Stimulated activated CD4-positive, alpha-beta T cell treated with anti-CD3 and anti-CD28 coated beads, Interleukin-2, amount 100 ng/mL, for 4 hours (primary cell): Measurements from ENCODE around the gene ZFAND5.

Experiments
- DNase-seq: peaks from one replicate; pipeline ENCODE4 v3.0.0-alpha.2; 2020; ENCODE audit warnings: low read depth

Gene ZFAND5, protein sequence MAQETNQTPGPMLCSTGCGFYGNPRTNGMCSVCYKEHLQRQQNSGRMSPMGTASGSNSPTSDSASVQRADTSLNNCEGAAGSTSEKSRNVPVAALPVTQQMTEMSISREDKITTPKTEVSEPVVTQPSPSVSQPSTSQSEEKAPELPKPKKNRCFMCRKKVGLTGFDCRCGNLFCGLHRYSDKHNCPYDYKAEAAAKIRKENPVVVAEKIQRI

DNA sequence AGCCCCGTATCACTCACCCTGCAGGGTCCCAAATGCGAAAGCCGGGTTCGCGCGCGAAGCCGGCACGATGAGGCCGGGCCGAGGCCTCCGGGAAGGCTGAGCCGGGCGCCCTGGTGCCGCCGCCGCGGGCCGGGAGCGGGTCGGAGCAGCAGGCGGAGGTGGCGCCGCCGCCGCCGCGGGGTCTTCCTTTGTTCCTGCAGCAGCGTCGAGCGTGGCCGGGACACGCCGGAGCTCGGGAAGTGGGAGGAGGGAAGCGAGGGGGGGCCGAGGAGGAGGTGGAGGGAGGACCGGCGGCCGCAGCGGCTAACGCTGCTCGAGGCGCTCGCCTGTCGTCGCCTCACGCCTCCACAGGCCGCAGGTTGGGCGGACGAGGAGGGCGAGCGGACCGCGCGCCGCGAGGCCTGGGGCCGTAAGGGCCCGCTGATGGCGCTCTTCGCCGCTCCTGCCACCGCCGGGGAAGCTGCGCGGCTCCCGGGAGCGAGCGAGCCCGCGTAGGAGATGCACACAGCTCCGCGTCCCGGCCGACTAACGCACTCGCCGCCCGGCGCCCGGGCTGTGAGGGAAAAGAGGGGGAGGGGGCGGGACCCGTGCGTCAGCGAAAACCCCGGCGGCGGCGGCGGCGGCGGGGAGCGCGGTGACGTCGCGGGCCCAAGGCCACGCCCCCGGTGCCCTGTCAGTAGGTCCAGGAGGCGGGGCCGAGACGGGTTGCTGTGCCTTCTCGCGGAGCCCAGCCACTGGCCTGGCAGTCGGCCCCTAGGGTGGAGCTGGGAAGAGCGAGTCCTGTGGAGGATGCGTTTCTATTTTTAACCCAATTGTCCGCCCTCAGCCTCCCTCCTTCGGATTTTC is at the start of gene ZFAND5:
TSS of gene ZFAND5 (minus strand) at position 530 of the 846 bp plus-strand sequence. CDS start 4,430 bp downstream, outside the sequence.
- peak; percentile 90 for DNase-seq

DNA sequence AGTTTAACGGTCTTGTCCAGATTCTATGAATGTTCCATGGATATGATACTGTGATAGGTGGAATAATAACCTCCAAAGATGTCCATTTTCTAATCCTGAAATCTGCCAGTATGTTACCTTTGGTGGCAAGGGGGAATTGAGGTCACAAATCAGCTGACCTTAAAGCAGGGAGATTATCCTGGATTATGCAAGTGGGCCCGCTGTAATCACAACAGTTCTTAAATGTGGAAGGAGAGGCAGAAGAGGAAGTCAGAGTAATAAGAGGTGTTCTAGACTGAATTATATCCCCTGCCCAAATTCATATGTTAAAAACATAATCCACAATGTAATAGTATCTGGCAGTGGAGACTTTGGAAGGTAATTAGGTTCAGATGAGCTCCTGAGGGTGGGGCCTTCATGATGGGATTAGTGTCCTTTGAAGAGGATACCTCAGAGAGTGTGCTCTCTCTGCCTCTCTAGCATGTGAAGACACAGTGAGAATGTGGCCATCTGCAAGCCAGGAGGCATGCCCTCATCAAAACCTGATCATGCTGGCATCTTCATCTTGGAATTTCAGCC is 47.6 kb upstream of the ZFAND5 start:
- no peak for DNase-seq

DNA sequence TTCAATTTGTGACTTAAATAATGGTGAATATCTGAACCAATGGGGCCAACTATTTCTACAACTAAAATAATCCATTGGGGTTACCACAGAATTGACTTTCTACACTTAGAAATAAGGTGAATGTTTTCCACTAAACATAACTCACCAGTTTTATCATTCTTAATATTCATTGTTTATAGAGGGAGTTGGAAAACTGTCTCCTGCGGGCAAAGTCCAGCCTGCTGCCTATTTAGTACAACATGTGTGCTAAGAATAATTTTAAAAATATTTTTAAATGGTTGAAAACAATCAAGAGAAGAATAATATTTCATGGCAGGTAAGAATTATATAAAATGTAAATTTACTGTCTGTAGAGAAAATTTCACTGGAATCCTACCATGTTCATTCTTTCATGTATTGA is 45.2 kb upstream of the ZFAND5 start:
- DNase-seq = no peak

DNA sequence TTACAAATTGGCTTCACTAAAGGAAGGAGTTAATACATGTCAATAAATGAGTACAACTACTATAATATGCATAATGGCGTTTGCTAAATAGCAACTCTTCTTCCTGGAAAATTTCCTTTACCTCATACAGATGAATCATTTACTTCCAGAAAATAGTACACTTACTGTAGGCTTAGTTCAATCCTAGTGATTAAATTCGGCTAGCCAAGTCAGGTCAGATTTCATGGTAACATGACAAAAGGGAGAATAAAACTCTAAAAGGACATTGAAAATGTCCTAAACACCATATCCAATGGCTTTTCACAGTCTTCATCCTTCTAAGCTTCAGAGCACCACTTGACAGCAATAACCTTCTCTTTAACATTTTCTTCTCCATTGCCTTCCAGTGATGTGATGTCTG is 42.1 kb upstream of the ZFAND5 start:
- no peak for DNase-seq

DNA sequence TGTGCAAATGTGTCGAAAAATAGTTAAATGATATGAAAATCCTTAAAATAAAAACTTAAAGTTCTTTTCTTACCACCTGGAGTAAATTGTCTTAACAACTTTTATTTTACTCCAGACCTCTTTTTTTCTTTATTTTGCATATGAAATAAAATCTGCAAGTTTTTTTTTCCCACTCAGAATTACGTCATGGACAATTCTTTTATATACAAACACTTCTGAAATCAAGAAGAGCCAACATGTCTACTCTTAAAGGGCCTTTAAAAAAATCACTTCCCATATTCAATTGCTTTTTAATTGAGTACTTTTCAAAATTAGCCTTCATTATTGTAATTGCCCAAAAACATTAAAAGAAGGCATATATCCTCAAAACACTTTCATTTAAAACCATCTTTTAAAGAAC is 37.7 kb upstream of the ZFAND5 start:
- no peak for DNase-seq

DNA sequence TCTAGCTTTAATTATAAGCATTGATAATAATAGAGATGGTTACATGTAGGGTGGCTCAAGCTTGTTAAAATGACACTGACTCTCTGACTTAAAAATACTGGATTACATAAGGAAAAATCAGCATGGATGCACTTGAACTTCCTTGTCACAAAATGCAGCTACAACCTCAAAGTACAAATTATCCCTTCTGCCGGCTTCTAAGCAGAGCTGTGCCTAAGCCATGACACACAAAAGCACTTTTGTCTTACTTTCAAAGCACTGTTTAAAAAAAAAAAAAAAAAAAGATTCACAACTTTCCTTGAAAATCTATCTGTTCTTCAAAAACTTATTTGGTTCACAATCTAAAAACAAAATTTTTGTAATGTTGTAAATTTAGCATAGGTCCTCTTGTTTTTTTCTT is 36.4 kb upstream of the ZFAND5 start:
- DNase-seq = no peak

DNA sequence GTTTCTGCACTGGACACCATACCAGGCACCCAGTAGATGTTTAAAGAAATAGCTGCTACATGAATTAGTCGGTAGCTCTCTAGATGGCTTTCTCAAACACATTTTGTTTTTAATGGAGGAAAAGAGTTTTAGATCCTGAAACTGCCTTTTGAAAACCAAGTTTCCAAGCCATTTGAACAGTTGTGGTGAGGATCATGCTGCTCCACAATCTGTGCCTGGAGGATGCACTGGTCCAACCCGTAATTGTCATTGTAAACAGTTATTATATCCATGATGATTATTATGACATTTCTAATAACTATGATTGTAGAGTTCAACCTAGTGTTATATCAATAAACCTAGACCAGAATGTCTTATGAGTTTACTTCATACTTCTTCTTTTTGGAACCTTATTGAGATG is 35.9 kb upstream of the ZFAND5 start:
- no peak for DNase-seq

DNA sequence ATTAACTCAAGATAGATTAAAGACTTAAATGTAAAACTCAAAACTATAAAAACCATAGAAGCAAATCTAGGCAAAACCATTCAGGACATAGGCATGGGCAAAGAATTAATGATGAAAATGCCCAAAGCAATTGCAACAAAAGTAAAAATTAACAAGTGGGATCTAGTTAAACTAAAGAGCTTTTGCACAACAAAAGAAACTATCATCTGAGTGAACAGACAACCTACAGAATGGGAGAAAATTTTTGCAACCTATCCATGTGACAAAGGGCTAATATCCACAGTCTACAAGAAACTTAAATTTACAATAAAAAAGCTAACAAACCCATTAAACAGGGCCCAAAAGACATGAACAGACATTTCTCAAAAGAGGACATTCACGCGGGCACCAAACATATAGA is 34.4 kb upstream of the ZFAND5 start:
- DNase-seq = no peak

DNA sequence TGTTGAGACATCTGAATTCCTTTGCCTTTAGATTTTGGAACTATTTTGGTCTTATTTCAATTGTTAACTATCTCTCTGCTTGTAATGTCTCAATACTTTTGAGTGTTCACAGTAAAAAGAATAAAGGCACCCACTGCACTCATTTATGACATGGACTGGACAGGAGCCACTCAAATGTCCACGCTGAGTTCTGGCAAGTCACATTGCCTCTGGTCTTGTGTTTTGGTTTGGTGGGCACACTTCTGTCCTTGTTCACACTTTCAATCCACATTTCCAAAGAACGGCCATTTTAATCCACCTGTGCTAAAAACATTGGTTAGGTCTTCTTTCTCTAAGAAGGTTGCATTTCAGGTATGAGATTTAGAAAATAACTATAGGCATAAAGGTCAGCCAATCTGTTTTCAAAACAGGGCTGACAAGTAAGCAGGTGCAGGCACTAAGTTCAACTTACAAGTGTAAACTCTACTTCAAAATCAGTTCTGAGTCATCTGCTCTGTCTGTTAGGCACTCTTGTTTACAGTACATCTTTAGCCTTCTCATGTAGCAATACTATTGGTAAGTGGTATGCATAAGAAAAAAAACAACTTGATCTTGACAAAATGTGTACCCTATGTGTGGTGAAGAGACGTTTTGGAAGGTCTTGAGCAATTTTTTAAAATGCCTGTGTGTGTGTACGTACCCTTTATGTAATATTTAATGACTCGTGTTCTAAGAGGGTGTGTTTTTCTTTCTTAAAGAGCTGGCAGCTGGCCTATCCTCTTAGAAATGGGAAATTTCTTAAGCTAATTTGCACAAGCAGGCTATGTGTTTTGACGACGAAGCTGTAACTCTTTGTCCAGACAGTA is 31.5 kb upstream of the ZFAND5 start:
- no peak for DNase-seq

DNA sequence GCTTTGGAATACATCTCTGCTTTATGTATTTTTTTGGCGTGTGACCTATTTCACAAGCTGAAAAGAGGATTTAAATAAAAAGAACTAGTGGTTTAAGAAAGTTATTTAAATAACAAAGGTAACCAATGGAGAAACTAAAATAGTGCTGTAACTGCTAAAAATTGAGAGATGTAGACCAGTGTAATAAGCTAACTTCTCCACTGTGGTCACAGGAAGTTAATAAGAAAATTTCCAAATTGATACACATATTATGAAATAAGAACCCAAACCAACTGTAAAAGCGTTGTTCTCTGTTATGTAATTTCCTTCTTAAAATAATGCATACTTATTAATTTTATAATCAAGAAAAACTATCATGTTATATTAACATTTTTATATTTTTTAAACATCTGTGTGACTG is 29.1 kb upstream of the ZFAND5 start:
- DNase-seq = no peak

DNA sequence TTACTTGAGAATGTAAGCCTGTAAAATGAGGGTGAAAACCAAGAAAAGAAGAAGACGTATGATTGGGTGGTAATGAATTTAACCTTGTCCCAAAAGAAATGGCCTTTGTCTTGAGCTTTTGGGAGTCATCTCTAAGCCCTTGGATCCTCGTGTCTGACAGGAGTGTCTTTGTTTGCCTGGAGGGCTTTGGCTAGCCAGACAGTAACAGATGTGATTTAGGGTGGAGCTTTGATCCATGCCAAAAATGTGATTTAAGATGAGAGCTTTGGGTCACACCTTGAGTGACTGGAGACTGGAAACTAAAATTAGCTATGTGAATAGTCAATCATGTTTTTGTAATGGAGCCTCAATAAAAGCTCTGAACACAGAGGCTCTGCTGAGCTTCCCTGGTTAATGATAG is 25.9 kb upstream of the ZFAND5 start:
- no peak for DNase-seq

DNA sequence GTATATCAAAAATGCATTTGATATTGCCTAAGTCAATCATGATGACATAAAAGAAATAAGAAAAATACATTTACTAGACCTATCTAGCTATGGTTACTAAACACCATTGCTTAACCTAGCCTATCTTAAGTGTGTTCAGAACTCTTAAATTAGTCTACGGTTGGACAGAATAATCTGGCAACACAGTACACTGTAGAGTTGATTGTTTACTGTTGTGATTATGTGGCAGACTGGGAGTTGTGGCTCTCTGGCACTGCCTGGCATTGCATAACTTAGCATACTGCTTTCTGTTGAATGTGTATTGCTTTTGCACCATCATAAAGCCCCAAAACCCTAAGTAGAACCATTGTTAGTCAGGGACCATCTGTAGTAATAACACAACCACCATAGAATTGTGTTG is 21.2 kb upstream of the ZFAND5 start:
- no peak for DNase-seq

DNA sequence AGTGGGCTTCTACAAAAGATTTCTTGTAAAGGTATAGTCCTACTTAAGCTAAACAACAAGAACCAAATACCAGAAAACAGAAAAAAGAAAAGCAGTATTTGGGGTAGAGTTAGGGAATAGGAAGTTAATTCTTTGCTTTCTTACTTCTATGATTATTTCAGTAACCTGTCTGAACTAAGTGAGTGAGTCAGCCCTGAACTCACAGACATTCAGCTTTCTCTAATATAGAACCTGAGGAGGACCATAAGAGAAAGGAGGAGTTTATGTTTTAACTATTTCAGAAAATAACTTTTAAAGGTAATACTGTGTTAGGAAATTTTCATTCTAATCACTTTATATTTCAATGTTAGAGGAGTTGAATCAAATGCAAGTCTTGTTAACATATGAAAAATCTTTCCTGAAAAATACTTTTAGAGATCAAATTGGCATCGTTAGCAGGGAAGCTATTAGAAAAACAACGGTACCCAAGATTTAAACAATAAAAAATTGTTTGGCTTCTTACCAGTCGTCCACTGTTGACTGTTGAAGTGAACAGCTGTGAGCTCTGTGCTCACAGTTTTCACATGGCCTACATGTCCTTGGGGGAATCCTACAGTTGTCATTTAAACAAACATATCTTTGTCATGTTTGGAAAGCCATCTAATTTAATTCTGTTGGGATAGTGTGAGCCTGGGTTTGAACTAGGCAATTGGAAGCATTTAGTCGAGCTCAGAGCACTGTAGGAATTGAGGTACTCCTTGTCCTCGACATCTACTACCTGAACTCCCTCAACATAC is 19.9 kb upstream of the ZFAND5 start:
- no peak for DNase-seq

DNA sequence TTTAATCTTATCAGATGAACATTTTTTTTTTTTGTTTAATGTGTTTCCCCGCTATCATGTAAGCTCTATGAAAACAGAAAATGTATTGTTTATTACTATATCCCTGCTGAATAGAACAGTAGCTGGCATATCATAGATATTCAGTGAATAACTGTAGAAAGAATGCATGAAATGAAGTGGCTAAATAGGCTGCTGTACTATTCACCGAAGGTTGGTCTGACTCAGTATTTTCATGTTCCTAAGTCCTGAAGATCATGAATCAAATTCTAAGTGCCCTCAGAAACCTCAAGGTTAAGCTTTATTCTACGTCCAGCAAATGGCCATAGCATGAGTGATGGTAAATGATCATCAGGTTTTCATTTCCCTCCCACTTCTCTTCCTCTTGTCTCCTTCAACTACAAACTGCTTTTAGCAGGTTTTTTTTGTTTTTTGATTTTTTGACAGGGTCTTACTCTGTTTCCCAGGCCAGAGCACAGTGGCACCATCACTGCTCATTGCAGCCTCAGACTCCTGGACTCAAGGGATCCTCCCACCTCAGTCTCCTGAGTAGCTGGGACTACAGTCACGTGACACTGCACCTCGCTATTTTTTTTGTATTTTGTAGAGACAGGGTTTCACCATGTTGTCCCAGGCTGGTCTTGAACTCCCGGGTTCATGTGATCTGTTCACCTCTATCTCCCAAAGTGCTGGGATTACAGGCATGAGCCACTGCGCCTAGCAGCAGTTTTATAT is 19.1 kb upstream of the ZFAND5 start:
- DNase-seq = no peak

DNA sequence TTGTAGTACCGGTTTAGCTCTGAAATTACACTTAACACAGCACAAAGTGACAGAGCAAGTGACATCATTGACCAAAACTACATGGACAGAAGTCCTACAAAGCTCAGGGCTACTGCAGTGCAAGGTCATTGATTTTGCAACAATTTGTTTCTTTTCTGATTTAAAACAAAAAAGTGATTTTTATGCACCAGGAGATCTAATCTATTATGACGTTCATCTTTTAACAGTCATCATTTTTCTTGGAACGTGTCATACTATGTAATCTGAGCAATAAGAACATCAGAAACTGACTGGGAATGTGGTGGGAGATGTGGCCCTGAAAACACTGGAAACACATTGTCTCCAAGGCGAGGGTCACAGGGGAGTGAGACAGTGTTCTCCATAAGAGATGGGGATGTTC is 17.4 kb upstream of the ZFAND5 start:
- DNase-seq = no peak

DNA sequence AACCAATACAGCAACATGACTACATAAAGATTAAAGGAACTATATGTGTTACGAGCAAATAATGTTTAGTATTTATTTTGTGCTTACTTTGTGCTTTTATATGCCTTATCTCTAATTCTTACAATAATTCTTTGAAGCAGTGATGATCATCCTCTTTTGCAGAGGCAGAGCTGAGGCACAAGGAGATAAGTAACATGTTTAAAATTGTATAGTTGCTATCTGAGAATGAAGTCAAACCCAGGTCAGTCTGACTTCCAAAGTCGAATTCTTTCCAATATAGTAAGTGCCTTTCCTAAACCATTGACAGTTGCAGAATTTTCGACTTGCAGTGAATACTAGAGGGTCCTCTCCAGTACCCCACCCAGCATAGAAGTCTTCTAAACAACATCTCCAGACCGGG is 12.0 kb upstream of the ZFAND5 start:
- DNase-seq = no peak

DNA sequence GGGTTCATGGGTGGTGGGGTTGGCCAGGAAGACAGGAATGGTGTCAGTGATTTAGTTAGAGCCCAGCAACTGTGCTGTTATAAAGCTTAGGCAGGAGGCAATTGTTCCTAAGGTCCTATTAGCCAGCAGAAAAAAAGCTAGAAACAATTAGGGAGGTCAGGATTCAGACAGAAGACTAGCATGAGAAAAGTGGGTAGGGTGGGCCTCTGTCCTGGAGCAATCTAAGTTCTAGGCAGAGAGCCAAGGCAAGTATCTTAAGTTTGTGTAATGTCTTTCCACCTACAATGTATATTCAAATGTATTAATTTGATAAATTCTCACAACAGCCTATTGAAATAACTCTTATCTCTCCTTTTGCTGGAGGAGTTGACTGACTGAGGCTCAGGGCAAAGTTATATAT is 6.1 kb upstream of the ZFAND5 start:
- DNase-seq = no peak

DNA sequence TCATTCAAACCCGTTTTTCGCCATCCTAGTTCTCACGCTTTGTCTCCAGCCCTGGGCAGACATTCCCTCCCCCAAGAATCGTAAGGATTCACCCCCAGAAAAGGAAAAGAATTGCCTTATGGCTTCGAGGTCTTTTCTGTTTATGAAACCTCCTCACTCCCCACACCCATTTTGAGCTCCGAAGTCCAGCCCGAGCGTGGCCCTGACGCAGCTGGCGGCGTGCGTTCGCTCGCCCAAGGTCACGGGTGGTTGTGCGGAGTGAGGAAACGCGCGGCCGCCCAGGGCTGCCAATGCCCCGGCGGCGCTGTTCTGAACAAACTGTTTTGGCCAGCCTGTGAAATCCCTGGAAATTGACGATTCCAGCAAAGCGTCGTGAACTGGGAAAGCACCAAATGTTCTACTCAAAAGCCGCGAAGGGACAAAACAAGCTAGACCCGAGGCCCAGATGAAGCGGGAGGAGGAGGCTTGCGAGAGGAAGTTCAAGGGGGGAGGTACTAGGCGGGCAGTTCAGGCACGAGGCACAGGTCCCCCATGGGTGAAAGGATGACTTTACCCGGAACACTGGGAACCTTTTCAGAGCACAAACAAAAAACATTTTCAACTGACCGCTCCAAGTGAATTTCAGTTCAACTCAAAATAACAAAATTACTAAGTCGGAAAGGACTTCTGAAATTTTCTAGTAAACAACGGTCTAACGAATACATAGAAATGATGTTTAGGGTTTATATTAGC is 683 bp upstream of the ZFAND5 start:
- peak; percentile 44 for DNase-seq

DNA sequence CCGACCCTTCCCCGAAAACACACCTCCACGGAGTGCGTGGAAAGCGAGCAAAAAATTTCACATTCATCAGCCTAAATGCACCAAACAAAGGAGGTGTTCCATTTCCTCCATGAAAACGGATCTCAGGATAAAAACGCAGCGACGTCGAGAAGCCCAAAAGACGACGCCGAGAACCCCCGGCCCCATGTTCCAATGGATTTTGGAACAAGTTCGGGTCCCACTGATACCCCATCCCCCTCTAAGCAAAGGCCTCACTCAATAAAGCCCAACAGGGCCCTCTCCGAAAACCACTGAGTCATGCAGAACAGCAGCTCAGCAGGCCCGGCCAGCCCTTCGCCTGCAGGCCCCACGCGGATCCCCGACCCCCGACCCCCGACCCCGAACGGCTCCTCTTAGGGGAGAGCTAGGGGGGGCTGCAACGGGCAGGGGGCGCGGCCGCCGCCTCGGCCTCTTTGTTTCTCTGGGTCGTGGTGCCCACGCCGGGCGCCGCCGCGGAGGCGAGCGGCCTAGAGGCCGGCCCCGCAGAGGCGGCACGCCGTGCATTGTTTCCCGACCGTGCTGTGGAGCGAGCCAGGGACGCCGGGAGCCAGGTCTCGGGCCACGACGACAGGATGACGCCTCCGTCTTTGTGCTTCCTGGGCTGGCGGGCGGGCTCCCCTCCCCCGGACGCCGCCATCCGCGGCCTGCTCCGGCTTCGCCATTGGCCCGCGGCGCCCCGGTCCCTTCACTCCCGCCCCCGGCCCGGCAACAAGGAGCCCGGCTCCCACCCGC is 915 bp downstream of the ZFAND5 start:
- peak; percentile 61 for DNase-seq

DNA sequence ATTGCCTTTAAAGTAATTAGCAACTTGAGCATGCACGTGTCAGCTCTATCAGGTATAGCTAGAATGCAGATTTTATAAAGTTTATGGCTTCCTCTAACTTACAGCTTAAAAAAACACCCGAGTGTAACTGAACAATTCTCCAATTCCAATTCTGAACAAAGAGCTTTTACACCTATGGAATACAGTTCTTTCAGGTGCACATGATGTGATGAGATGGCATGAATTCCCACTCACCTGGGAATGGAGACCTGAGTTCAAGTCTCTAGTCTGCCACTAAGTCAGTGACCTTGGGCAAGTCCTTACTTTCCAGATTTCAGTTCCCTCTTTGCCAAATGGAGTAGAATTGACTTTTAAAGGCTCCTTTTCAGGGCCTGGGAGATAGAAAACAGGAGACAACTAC is 1.8 kb downstream of the ZFAND5 start:
- DNase-seq = no peak
